A549 (cell line): ENCODE data around the gene CNTN1. TPM values are rescaled to one million over a fixed set of nuclear protein-coding genes. Genes with fewer than 3 reads are reported as not detected.

Source experiments
- ATAC-seq, 2 experiments: fragments of 200-7000 bp in 1 of 2; fragments of >200 bp in 1 of 2; cut with Nextera tagmentation in 1 of 2; cut with Tn5 transposase in 1 of 2; 3 replicates each; pipeline versions ENCODE4 v1.8.0 to v1.9.1; 2018 to 2020; ENCODE audit warnings: mild to moderate bottlenecking in 1 of 2, moderate library complexity in 1 of 2
- CTCF ChIA-PET: fragments of 300-600 bp; sonication (Branson Sonifier 250); formaldehyde crosslinking; extraction: SDS; loops from one replicate; lab custom pipeline; 2021; ENCODE audit warnings: antibody characterized with exemption, inconsistent platforms; lab: Yijun Ruan, JAX
- POLR2A ChIA-PET: fragments of 350-600 bp; formaldehyde crosslinking; extraction: SDS; loops from one replicate; lab custom pipeline; 2021; ENCODE audit warnings: antibody characterized with exemption, inconsistent platforms; lab: Yijun Ruan, JAX
- DNase-seq, 2 experiments: peaks; one replicate each; pipeline versions ENCODE4 v3.0.0 to v3.0.0-alpha.2; 2011 to 2016; ENCODE audit warnings: low read depth in 1 of 2, low spot score in 1 of 2
- FAIRE-seq: peaks from 2 replicates; lab custom pipeline; 2011; peaks lifted over from hg19 to GRCh38; lab: Jason Lieb, UNC
- H3K27ac ChIP-seq, 2 experiments: fragments of >200 bp; sonication (Bioruptor Twin); formaldehyde crosslinking; 3 replicates each; pipeline ENCODE4 v1.5.1; 2016 to 2017
- H3K4me1 ChIP-seq: fragments of >200 bp; sonication (Bioruptor Twin); formaldehyde crosslinking; 3 replicates; pipeline ENCODE4 v1.6.1; 2016
- H3K4me2 ChIP-seq: fragments of >200 bp; sonication (Bioruptor Twin); formaldehyde crosslinking; 3 replicates; pipeline ENCODE4 v1.6.1; 2016
- H3K4me3 ChIP-seq: fragments of >200 bp; sonication (Bioruptor Twin); formaldehyde crosslinking; 3 replicates; pipeline ENCODE4 v1.5.1; 2016
- H3K9me3 ChIP-seq: fragments of >200 bp; sonication (Bioruptor Twin); formaldehyde crosslinking; 3 replicates; pipeline ENCODE4 v1.6.1; 2016
- BHLHE40 ChIP-seq: IDR thresholded peaks from 2 replicates; pipeline ENCODE4 v1.6.1; 2012; ENCODE audit warnings: low read depth, low read length, inconsistent platforms
- CEBPB ChIP-seq, 2 experiments: fragments of >200 bp in 1 of 2; sonication (Bioruptor Twin) in 1 of 2; formaldehyde crosslinking in 1 of 2; IDR thresholded peaks; 2 replicates each; pipeline ENCODE4 v1.6.1; 2012 to 2016
- EHMT2 ChIP-seq: fragments of 200-600 bp; sonication (generic); IDR thresholded peaks from 2 replicates; pipeline ENCODE4 v1.6.1; 2016; ENCODE audit warnings: antibody characterized with exemption, low read depth, mild to moderate bottlenecking, moderate library complexity
- FOSB ChIP-seq: fragments of 250-450 bp; sonication (Bioruptor Pico); IDR thresholded peaks from 2 replicates; pipeline ENCODE4 v1.5.0; 2020; ENCODE audit warnings: mild to moderate bottlenecking, moderate library complexity
- HOXB5 ChIP-seq: fragments of 250-450 bp; sonication (Bioruptor Pico); IDR thresholded peaks from 2 replicates; pipeline ENCODE4 v1.5.0; 2020; ENCODE audit warnings: mild to moderate bottlenecking, moderate library complexity
- NPAS2 ChIP-seq: fragments of 250-450 bp; sonication (Bioruptor Pico); IDR thresholded peaks from 2 replicates; pipeline ENCODE4 v1.8.0; 2022; ENCODE audit warnings: mild to moderate bottlenecking, moderate library complexity, borderline replicate concordance
- NR3C1 ChIP-seq: fragments of >200 bp; sonication (Bioruptor Twin); formaldehyde crosslinking; IDR thresholded peaks from 3 replicates; pipeline ENCODE4 v1.6.1; 2017
- POLR2A ChIP-seq: IDR thresholded peaks from 2 replicates; pipeline ENCODE4 v1.6.1; 2012; ENCODE audit warnings: mild to moderate bottlenecking, low read length
- RARB ChIP-seq: fragments of 250-450 bp; sonication (Bioruptor Pico); IDR thresholded peaks from 2 replicates; pipeline ENCODE4 v1.8.0; 2021; ENCODE audit warnings: mild to moderate bottlenecking, moderate library complexity
- RCOR1 ChIP-seq: fragments of 150-350 bp; IDR thresholded peaks from 2 replicates; pipeline ENCODE4 v1.6.1; 2014; ENCODE audit warnings: antibody characterized with exemption, low read length, low read depth
- RFX5 ChIP-seq: fragments of 450-650 bp; IDR thresholded peaks from 2 replicates; pipeline ENCODE4 v1.7.1; 2014; ENCODE audit warnings: antibody characterized with exemption, mild to moderate bottlenecking, moderate library complexity
- SMC3 ChIP-seq: fragments of >200 bp; sonication (Bioruptor Twin); formaldehyde crosslinking; IDR thresholded peaks from 3 replicates; pipeline ENCODE4 v1.6.1; 2018; ENCODE audit warnings: inconsistent platforms
- TFCP2L1 ChIP-seq: fragments of 250-450 bp; sonication (Bioruptor Pico); IDR thresholded peaks from 2 replicates; pipeline ENCODE4 v1.5.0; 2021; ENCODE audit warnings: mild to moderate bottlenecking
- ZFP36 ChIP-seq: fragments of 450-650 bp; IDR thresholded peaks from 2 replicates; pipeline ENCODE4 v1.6.1; 2014; ENCODE audit warnings: borderline replicate concordance; ENCODE audit not compliant: partially characterized antibody
- ZSCAN20 ChIP-seq: fragments of 250-450 bp; sonication (Bioruptor Pico); IDR thresholded peaks from 2 replicates; pipeline ENCODE4 v1.8.0; 2022; ENCODE audit warnings: mild to moderate bottlenecking, moderate library complexity
- WGBS: methylation state at CpG from one replicate; pipeline ENCODE4 v1.1.6; 2017; ENCODE audit errors: missing lambda C conversion rate; 5-methylcytosine and 5-hydroxymethylcytosine counted together
- polyA plus RNA-seq, 4 experiments: library from polyadenylated mRNA; depleted of rRNA in 3 of 4; stranded (reverse); fragments of >200 nt; fragmentation: RNase III in 1 of 4; extraction: RNeasy Plus Mini Kit Qiagen cat#74134 plus additional on column Dnase treatment in 1 of 4; gene quantifications; 2 replicates in 3 of 4; 3 replicates in 1 of 4; pipeline ENCODE4 v1.2.3, GENCODE V29; 2011 to 2017
- TF ChIP-seq, protein P1 (sequence below): fragments of >200 bp; sonication (Bioruptor Twin); formaldehyde crosslinking; IDR thresholded peaks from 3 replicates; pipeline ENCODE4 v1.5.1; 2016
- TF ChIP-seq, protein P2 (sequence below): fragments of 250-450 bp; sonication (Bioruptor Pico); IDR thresholded peaks from 2 replicates; pipeline ENCODE4 v1.5.0; 2021; ENCODE audit warnings: mild to moderate bottlenecking, moderate library complexity, borderline replicate concordance
- TF ChIP-seq, protein P3 (sequence below): fragments of 150-350 bp; IDR thresholded peaks from 2 replicates; pipeline ENCODE4 v1.6.1; 2014; ENCODE audit warnings: low read depth, mild to moderate bottlenecking, low read length

CNTN1 gene
- polyA plus RNA-seq, 2 of the 4 experiments (the other 2 are of a cell fraction): 69.7 to 175 TPM

DNA sequence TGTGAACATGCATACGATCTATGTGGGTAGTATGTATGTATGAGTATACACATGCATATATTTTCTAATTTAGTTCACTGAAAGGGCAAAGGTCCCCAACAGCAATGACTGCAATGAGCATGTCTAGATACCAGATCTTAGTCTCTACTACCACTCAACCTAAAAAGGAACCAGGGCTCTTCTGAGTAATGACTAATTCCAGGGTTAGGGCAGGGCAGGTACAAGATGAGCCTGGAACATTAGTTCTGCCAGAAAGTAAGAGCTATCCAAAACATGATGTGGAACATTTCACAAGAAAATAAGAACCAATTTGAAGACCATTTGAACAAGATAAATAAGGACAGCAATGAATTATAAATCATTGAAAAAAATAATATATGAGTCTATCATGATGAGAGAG is 404.6 kb downstream of the CNTN1 start:
- TF ChIP-seq HOXB5 (CRISPR knock-in tag) (no peak), ZSCAN20 (CRISPR knock-in tag) (no peak)
- TF ChIP-seq, protein P1, sequence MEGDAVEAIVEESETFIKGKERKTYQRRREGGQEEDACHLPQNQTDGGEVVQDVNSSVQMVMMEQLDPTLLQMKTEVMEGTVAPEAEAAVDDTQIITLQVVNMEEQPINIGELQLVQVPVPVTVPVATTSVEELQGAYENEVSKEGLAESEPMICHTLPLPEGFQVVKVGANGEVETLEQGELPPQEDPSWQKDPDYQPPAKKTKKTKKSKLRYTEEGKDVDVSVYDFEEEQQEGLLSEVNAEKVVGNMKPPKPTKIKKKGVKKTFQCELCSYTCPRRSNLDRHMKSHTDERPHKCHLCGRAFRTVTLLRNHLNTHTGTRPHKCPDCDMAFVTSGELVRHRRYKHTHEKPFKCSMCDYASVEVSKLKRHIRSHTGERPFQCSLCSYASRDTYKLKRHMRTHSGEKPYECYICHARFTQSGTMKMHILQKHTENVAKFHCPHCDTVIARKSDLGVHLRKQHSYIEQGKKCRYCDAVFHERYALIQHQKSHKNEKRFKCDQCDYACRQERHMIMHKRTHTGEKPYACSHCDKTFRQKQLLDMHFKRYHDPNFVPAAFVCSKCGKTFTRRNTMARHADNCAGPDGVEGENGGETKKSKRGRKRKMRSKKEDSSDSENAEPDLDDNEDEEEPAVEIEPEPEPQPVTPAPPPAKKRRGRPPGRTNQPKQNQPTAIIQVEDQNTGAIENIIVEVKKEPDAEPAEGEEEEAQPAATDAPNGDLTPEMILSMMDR: no peak
- ATAC-seq (no peak), DNase-seq (no peak), FAIRE-seq (peak; percentile 85)
- no peak overlapping the region for H3K4me3 ChIP-seq
- CTCF ChIA-PET: no interaction called here
- no peak overlapping the region for H3K27ac ChIP-seq
- H3K4me1 ChIP-seq: no peaks in the 10 kb centered on the region
- 78% methylated on average over 1 of the region's 1 CpG for WGBS
- no peak overlapping the region for H3K4me2 ChIP-seq
- H3K9me3 ChIP-seq: no peaks in the 10 kb centered on the region
- POLR2A ChIA-PET: no interaction called here

DNA sequence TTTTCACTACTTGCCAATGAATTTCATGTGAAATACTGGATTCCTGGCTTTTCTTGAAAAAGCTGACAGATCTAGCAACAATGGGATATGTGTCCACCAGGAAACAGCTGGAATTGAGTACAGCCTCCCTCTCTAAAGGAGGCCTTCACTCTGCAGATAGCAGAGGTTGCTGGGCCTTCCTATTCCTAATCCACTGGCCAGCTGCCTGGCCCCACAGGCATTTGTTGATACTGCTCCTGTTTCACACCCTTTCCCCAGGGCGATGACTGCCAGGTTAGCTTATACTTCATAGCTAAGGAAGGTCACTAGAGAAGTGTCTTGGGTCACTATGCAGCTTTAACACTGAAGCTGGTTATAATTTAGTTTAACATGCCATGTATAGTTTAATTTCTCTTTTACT is 408.3 kb downstream of the CNTN1 start:
- POLR2A ChIA-PET: no interaction called here
- Histone ChIP-seq H3K4me3 (no peak overlapping the region), H3K9me3 (no peaks in the 10 kb centered on the region), H3K27ac (no peak overlapping the region)
- WGBS: 38% methylated on average over 1 of the region's 1 CpG
- ATAC-seq (no peak), DNase-seq (no peak), FAIRE-seq (no peak)
- CTCF ChIA-PET: no interaction called here
- TF ChIP-seq EHMT2 (no peak), RCOR1 (no peak), NR3C1 (no peak)
- TF ChIP-seq, all 56 proteins: peak for 0
- Histone ChIP-seq H3K4me2 (no peak overlapping the region), H3K4me1 (no peaks in the 10 kb centered on the region)

DNA sequence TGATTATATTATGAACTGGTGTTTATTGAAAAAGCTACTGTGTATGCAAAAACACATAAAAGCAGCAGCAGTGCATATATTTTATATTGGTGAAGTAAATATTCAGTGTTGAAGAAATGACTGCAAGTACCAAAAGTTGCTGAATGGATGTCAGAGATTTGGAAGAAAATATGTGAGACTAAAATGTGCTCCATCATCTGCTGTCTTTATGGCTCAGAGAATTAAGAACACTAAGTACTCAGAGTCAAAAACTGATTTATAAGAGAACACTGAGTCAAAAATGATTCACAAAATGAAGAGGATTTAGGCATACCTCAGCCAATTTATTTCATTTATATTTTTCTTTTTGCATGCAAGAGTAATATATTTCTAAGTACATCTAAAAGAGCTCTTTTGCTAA is 409.6 kb downstream of the CNTN1 start:
- H3K4me1 ChIP-seq: no peaks in the 10 kb centered on the region
- H3K9me3 ChIP-seq: no peaks in the 10 kb centered on the region
- DNase-seq (no peak), ATAC-seq (no peak), FAIRE-seq (peak; percentile 43)
- ChIA-PET POLR2A (no interaction called here), CTCF (no interaction called here)
- H3K27ac ChIP-seq: no peak overlapping the region
- no peak overlapping the region for H3K4me3 ChIP-seq
- TF ChIP-seq TFCP2L1 (no peak), FOSB (CRISPR knock-in tag) (no peak), BHLHE40 (no peak), RFX5 (no peak), RARB (CRISPR knock-in tag) (no peak), CEBPB (IDR thresholded peaks at IDR 0.05) (no peak), ZFP36 (no peak), SMC3 (no peak), RCOR1 (no peak), POLR2A (no peak), NPAS2 (CRISPR knock-in tag) (no peak)
- TF ChIP-seq, protein P2, sequence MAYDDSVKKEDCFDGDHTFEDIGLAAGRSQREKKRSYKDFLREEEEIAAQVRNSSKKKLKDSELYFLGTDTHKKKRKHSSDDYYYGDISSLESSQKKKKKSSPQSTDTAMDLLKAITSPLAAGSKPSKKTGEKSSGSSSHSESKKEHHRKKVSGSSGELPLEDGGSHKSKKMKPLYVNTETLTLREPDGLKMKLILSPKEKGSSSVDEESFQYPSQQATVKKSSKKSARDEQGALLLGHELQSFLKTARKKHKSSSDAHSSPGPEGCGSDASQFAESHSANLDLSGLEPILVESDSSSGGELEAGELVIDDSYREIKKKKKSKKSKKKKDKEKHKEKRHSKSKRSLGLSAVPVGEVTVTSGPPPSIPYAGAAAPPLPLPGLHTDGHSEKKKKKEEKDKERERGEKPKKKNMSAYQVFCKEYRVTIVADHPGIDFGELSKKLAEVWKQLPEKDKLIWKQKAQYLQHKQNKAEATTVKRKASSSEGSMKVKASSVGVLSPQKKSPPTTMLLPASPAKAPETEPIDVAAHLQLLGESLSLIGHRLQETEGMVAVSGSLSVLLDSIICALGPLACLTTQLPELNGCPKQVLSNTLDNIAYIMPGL (CRISPR knock-in tag): no peak
- TF ChIP-seq, protein P3, sequence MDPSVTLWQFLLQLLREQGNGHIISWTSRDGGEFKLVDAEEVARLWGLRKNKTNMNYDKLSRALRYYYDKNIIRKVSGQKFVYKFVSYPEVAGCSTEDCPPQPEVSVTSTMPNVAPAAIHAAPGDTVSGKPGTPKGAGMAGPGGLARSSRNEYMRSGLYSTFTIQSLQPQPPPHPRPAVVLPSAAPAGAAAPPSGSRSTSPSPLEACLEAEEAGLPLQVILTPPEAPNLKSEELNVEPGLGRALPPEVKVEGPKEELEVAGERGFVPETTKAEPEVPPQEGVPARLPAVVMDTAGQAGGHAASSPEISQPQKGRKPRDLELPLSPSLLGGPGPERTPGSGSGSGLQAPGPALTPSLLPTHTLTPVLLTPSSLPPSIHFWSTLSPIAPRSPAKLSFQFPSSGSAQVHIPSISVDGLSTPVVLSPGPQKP: no peak
- H3K4me2 ChIP-seq: no peak overlapping the region
